Chondrocyte (in vitro differentiated cells): ENCODE data around the gene GAMT. TPM values are rescaled to one million over a fixed set of nuclear protein-coding genes. Genes with fewer than 3 reads are reported as not detected.

Experiments
- DNase-seq: peaks from one replicate; pipeline ENCODE4 v3.0.0; 2021; ENCODE audit warnings: mixed read lengths, low spot score
- H3K27ac Mint-ChIP-seq: one replicate; pipeline ENCODE4 v1.8.0; 2021; ENCODE audit warnings: mild to moderate bottlenecking, moderate library complexity, mixed read lengths; ENCODE audit not compliant: unreplicated experiment
- H3K27me3 Mint-ChIP-seq: 2 replicates; pipeline ENCODE4 v1.8.0; 2021; ENCODE audit warnings: low read depth, mixed read lengths
- H3K36me3 Mint-ChIP-seq: 2 replicates; pipeline ENCODE4 v1.8.0; 2021; ENCODE audit warnings: low read depth, mixed read lengths
- H3K4me1 Mint-ChIP-seq: 2 replicates; pipeline ENCODE4 v1.8.0; 2021; ENCODE audit warnings: low read depth, mild to moderate bottlenecking, mixed read lengths
- H3K4me3 Mint-ChIP-seq: one replicate; pipeline ENCODE4 v1.8.0; 2021; ENCODE audit warnings: mild to moderate bottlenecking, moderate library complexity, mixed read lengths; ENCODE audit not compliant: unreplicated experiment
- H3K9me3 Mint-ChIP-seq: 2 replicates; pipeline ENCODE4 v1.8.0; 2021; ENCODE audit warnings: low read depth, mixed read lengths
- CTCF ChIP-seq: fragments of 200-600 bp; sonication (generic); IDR thresholded peaks from 2 replicates; pipeline ENCODE4 v1.5.0; 2021; ENCODE audit warnings: antibody characterized with exemption, mild to moderate bottlenecking, moderate library complexity
- total RNA-seq: library from RNA; stranded (reverse); gene quantifications from 3 replicates; pipeline ENCODE4 v1.2.1, GENCODE V29; 2021

GAMT gene
- total RNA-seq, 1 donor from 2014 or later: 32.5 TPM

GRCh38 chr19:1423436-1424191 is 22.3 kb upstream of the GAMT start:
- Mint-ChIP-seq H3K27ac (no peak overlapping the region), H3K4me3 (no peak overlapping the region), H3K4me1 (no peaks in the 10 kb centered on the region), H3K9me3 (no peaks in the 10 kb centered on the region), H3K36me3 (peaks cover 17% of the 10 kb centered on the region), H3K27me3 (no peaks in the 10 kb centered on the region)
- peak; percentile 88 for DNase-seq
- TF ChIP-seq CTCF: no peak

- Mint-ChIP-seq H3K9me3 (no peaks in the 10 kb centered on the region), H3K4me1 (peaks cover 2% of the 10 kb centered on the region), H3K27ac (no peak overlapping the region), H3K4me3 (no peak overlapping the region), H3K27me3 (no peaks in the 10 kb centered on the region), H3K36me3 (peaks cover 17% of the 10 kb centered on the region)
- DNase-seq: no peak
- no peak for TF ChIP-seq CTCF
Observed at GRCh38 chr19:1422943-1423342, 21.6 kb upstream of the GAMT start.

- DNase-seq: no peak
- Mint-ChIP-seq H3K27me3 (no peaks in the 10 kb centered on the region), H3K4me1 (peaks cover 6% of the 10 kb centered on the region), H3K9me3 (no peaks in the 10 kb centered on the region), H3K4me3 (no peak overlapping the region), H3K27ac (peak overlapping the region; percentile 32), H3K36me3 (peaks cover 17% of the 10 kb centered on the region)
- TF ChIP-seq CTCF: no peak
Observed at GRCh38 chr19:1422360-1422759, 21.0 kb upstream of the GAMT start.

- no peak for TF ChIP-seq CTCF
- Mint-ChIP-seq H3K27ac (no peak overlapping the region), H3K4me1 (peaks cover 11% of the 10 kb centered on the region), H3K4me3 (no peak overlapping the region), H3K27me3 (no peaks in the 10 kb centered on the region), H3K36me3 (peaks cover 17% of the 10 kb centered on the region), H3K9me3 (no peaks in the 10 kb centered on the region)
- peak; percentile 79 for DNase-seq
Observed at GRCh38 chr19:1421958-1422305, 20.6 kb upstream of the GAMT start.

- H3K27ac Mint-ChIP-seq: no peak overlapping the region
- H3K36me3 Mint-ChIP-seq: peaks cover 17% of the 10 kb centered on the region
- DNase-seq: peak; percentile 89
- no peaks in the 10 kb centered on the region for H3K27me3 Mint-ChIP-seq
- TF ChIP-seq CTCF: no peak
- H3K9me3 Mint-ChIP-seq: no peaks in the 10 kb centered on the region
- no peak overlapping the region for H3K4me3 Mint-ChIP-seq
- H3K4me1 Mint-ChIP-seq: peaks cover 16% of the 10 kb centered on the region
Observed at GRCh38 chr19:1421218-1421957, 20.0 kb upstream of the GAMT start.
